ENCODE measurements around the gene DCD.

GRCh38 chr12:54595471-54595870 lies 52.7 kb downstream of the DCD start:
- no peak for TF ChIP-seq CTCF (optimal IDR thresholded peaks at IDR 0.05 in 1 of 3, IDR thresholded peaks at IDR 0.05 in 1 of 3, conservative IDR thresholded peaks at IDR 0.05 in 1 of 3; ENCODE audit: extremely low read depth in 1 of 3, insufficient read depth in 2 of 3, low read length in 3 of 3)
- no peak for TF ChIP-seq EZH2 (IDR thresholded peaks at IDR 0.05; ENCODE audit: low read length)

Measured in keratinocyte (primary cell).